Measurements from ENCODE around the gene B3GALT5. TPM values are rescaled to one million over a fixed set of nuclear protein-coding genes. Genes with fewer than 3 reads are reported as not detected.

Gene B3GALT5
- total and polyA plus RNA-seq, 12 donors = 0.07 to 0.60 (median 0.25) TPM; not detected in 2

DNA sequence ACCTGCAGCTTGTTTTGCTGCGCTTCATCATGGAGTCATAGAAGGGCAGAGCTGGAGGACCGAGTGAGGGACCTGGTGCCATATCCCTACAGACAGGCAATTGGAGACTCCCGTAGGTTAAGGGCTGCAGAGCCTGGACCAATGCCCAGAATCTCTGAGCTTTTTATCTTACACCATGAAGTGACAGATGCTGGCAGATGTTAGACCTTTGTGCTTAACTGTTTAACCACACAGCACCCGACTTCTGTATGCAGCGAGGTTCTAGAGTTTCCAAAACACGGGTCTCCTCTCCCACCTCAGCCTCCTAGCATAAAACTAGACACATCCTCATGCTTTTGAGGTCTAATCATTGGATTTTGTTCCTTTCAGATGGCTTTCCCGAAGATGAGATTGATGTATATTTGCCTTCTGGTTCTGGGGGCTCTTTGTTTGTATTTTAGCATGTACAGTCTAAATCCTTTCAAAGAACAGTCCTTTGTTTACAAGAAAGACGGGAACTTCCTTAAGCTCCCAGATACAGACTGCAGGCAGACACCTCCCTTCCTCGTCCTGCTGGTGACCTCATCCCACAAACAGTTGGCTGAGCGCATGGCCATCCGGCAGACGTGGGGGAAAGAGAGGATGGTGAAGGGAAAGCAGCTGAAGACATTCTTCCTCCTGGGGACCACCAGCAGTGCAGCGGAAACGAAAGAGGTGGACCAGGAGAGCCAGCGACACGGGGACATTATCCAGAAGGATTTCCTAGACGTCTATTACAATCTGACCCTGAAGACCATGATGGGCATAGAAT, 47.6 kb downstream of the B3GALT5 start:
- no peaks in the 10 kb centered on the region for H3K36me3 ChIP-seq (replicated peaks in 1 of 2)
- no peaks in the 10 kb centered on the region for H3K4me1 ChIP-seq (replicated peaks in 1 of 2)
- no peaks in the 10 kb centered on the region for H3K9me3 ChIP-seq (replicated peaks in 1 of 3)
- 22 to 32% (median 28%) methylated on average over 17 of the region's 17 CpGs for whole genome bisulfite sequencing, 4 donors
- H3K27me3 ChIP-seq = no peaks in the 10 kb centered on the region
- intact Hi-C loops (cut with DNase I) = no loop called here
- H3K27ac ChIP-seq = peak overlapping the region in 1 of 5 donors; percentile 24
- H3K4me3 ChIP-seq = no peak overlapping the region
- peak; percentile 20 to 82 (median 44) for DNase-seq
- TF ChIP-seq, protein P1, sequence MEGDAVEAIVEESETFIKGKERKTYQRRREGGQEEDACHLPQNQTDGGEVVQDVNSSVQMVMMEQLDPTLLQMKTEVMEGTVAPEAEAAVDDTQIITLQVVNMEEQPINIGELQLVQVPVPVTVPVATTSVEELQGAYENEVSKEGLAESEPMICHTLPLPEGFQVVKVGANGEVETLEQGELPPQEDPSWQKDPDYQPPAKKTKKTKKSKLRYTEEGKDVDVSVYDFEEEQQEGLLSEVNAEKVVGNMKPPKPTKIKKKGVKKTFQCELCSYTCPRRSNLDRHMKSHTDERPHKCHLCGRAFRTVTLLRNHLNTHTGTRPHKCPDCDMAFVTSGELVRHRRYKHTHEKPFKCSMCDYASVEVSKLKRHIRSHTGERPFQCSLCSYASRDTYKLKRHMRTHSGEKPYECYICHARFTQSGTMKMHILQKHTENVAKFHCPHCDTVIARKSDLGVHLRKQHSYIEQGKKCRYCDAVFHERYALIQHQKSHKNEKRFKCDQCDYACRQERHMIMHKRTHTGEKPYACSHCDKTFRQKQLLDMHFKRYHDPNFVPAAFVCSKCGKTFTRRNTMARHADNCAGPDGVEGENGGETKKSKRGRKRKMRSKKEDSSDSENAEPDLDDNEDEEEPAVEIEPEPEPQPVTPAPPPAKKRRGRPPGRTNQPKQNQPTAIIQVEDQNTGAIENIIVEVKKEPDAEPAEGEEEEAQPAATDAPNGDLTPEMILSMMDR (IDR thresholded peaks at IDR 0.05) = no peak
- TF ChIP-seq POLR2A (IDR thresholded peaks at IDR 0.05) = no peak

- Histone ChIP-seq H3K4me1 (replicated peaks in 1 of 2) (no peaks in the 10 kb centered on the region), H3K4me3 (no peak overlapping the region), H3K27ac (peak overlapping the region in 1 of 5 donors; percentile 24), H3K27me3 (no peaks in the 10 kb centered on the region), H3K36me3 (replicated peaks in 1 of 2) (no peaks in the 10 kb centered on the region), H3K9me3 (replicated peaks in 1 of 3) (no peaks in the 10 kb centered on the region)
- intact Hi-C loops (cut with DNase I) = no loop called here
- DNase-seq = peak in 1 of 7 donors; percentile 42
- no peak for TF ChIP-seq POLR2A (IDR thresholded peaks at IDR 0.05)
- TF ChIP-seq, protein P1 (IDR thresholded peaks at IDR 0.05) = no peak
- WGBS, 4 donors = 88 to 97% (median 93%) methylated on average over 12 to 18 of the region's 18 CpGs
Observed at GRCh38 chr21:39661121-39661520, 48.4 kb downstream of the B3GALT5 start.

DNA sequence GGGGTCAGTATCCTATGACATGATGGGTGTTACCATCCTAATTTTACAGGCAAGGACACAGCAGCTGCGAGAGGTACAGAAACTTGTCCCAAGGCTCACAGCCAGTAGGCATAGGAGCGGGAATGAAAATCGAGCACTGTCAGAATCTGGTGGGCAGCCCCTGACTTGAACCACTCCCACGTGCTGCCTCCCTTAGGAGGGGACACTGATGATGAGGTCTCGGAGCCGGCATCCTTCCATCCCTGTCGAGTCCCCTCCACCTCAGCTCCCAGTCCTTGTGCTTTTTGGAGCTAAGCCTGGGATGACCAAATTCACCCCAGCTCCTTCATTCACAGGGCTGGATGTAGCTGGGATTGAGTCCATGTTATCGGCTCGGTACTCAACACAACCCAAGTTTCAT, 49.0 kb downstream of the B3GALT5 start:
- Histone ChIP-seq H3K27me3 (no peaks in the 10 kb centered on the region), H3K36me3 (replicated peaks in 1 of 2) (no peaks in the 10 kb centered on the region), H3K9me3 (replicated peaks in 1 of 3) (no peaks in the 10 kb centered on the region), H3K4me3 (no peak overlapping the region), H3K27ac (no peak overlapping the region), H3K4me1 (replicated peaks in 1 of 2) (no peaks in the 10 kb centered on the region)
- intact Hi-C loops (cut with DNase I) = no loop called here
- peak in 1 of 7 donors; percentile 25 for DNase-seq
- 77 to 92% (median 91%) methylated on average over 6 to 9 of the region's 9 CpGs for WGBS, 4 donors
- TF ChIP-seq, protein P1 (IDR thresholded peaks at IDR 0.05) = no peak
- TF ChIP-seq POLR2A (IDR thresholded peaks at IDR 0.05) = no peak

DNA sequence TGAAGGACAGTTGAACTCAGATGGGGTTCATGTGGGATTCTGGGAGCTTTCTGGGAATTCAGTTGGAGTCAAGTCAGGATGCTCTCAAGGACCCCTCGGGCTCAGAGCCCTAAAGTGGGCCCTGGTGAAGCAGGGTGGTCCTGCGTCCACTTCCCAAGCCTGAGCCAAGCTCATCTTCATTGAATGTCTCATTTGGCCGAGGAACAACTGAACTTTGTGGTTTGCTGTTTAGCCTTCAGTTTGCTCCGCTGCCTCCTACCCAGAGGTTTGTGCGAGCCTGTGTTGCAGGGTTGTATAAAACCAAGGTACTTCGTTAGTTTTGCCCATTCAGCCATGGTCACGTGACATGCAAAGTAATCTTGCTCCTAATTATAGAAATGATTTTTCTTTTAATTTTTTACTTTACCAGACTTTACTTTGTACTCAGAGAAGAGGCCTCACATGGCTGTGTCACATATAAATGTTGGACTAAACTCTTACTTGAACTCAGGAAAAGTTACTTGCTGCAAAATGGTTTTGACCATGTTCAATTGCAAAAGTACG, 49.7 kb downstream of the B3GALT5 start:
- 79 to 86% (median 83%) methylated on average over 7 to 8 of the region's 8 CpGs for WGBS, 4 donors
- peak in 1 of 7 donors; percentile 23 for DNase-seq
- Histone ChIP-seq H3K27ac (no peak overlapping the region), H3K9me3 (replicated peaks in 1 of 3) (no peaks in the 10 kb centered on the region), H3K36me3 (replicated peaks in 1 of 2) (no peaks in the 10 kb centered on the region), H3K27me3 (no peaks in the 10 kb centered on the region), H3K4me1 (replicated peaks in 1 of 2) (no peaks in the 10 kb centered on the region), H3K4me3 (no peak overlapping the region)
- intact Hi-C loops (cut with DNase I) = no loop called here
- no peak for TF ChIP-seq POLR2A (IDR thresholded peaks at IDR 0.05)
- TF ChIP-seq, protein P1 (IDR thresholded peaks at IDR 0.05) = no peak

Measured in adrenal gland (tissue), 12 donors.